Sigmoid colon (tissue), 7 donors: ENCODE measurements around the gene OR2A12. TPM values are rescaled to one million over a fixed set of nuclear protein-coding genes. Genes with fewer than 3 reads are reported as not detected.
"Not testable (repeated sequence)": the region's sequence is repeated elsewhere in the genome, so short reads cannot be mapped to it uniquely, and the experiment has no call there.

Experiments used
- DNase-seq: peaks from one replicate; pipeline ENCODE4 v3.0.0-alpha.2; 2019
- H3K27ac ChIP-seq, 4 donors: fragments of 200-600 bp; sonication (generic); one replicate each; pipeline ENCODE4 v1.5.1; 2016 to 2019; ENCODE audit warnings: mild to moderate bottlenecking in 1 of 4
- H3K27me3 ChIP-seq, 3 donors: fragments of 200-600 bp; sonication (generic); one replicate each; pipeline ENCODE4 v1.5.1; 2019; ENCODE audit warnings: mild to moderate bottlenecking in 1 of 3
- H3K36me3 ChIP-seq, 4 donors: fragments of 200-600 bp; sonication (generic); one replicate each; pipeline ENCODE4 v1.5.1; 2016 to 2019
- H3K4me1 ChIP-seq, 4 donors: fragments of 200-600 bp; sonication (generic); one replicate each; pipeline ENCODE4 v1.5.1; 2017 to 2019
- H3K4me3 ChIP-seq, 4 donors: fragments of 200-600 bp; sonication (generic); one replicate each; pipeline ENCODE4 v1.5.1; 2017 to 2019; ENCODE audit warnings: mild to moderate bottlenecking in 2 of 4, moderate library complexity in 1 of 4
- H3K9me3 ChIP-seq, 4 donors: fragments of 200-600 bp in 3 of 4; sonication (generic) in 3 of 4; one replicate each; pipeline versions ENCODE4 v1.5.1 to v1.6.1; 2013 to 2019
- EP300 ChIP-seq, 4 donors: sonication (generic); formaldehyde crosslinking; IDR thresholded peaks; one replicate each; pipeline ENCODE4 v1.6.1; 2017; ENCODE audit warnings: antibody characterized with exemption in 4 of 4
- POLR2A ChIP-seq, 2 donors: fragments of 450-650 bp; IDR thresholded peaks; one replicate each; pipeline ENCODE4 v1.6.1; 2016; ENCODE audit warnings: antibody characterized with exemption in 2 of 2, mild to moderate bottlenecking in 2 of 2, moderate library complexity in 2 of 2
- POLR2AphosphoS5 ChIP-seq, 4 donors: sonication (generic); formaldehyde crosslinking; IDR thresholded peaks; one replicate each; pipeline ENCODE4 v1.6.1; 2017; ENCODE audit warnings: antibody characterized with exemption in 4 of 4
- WGBS, 2 donors: extraction: QIAGEN DNeasy Blood & Tissue Kit; methylation state at CpG; one replicate each; pipeline ENCODE4 v1.1.7; 2013; 5-methylcytosine and 5-hydroxymethylcytosine counted together
- intact Hi-C: fragments of 100-400 bp; cut with DNase I; formaldehyde crosslinking; loops from one replicate; pipeline ENCODE4 v1.15.1; 2023
- polyA plus RNA-seq, 3 donors: library from polyadenylated mRNA; stranded (reverse); fragments of 200-250 nt; gene quantifications; one replicate each; pipeline ENCODE4 v1.2.3, GENCODE V29; 2013
- total RNA-seq, 4 donors: library from RNA; depleted of rRNA; stranded (reverse); fragments of >200 nt; gene quantifications; one replicate each; pipeline ENCODE4 v1.1.0, GENCODE V29; 2016
- TF ChIP-seq, protein P1 (sequence below), 4 experiments: fragments of 450-650 bp in 3 of 4; fragments of 200-600 bp in 1 of 4; IDR thresholded peaks; one replicate each; pipeline ENCODE4 v1.5.1; 2016 to 2019; ENCODE audit warnings: antibody characterized with exemption in 4 of 4, mild to moderate bottlenecking in 3 of 4, moderate library complexity in 2 of 4
- donor health status: healthy with polysubstance abuse.
- donor health status: Bipolar disorder and iron deficiency.
- donor health status: healthy.

Gene OR2A12
- total and polyA plus RNA-seq, 7 donors, result not detected

DNA sequence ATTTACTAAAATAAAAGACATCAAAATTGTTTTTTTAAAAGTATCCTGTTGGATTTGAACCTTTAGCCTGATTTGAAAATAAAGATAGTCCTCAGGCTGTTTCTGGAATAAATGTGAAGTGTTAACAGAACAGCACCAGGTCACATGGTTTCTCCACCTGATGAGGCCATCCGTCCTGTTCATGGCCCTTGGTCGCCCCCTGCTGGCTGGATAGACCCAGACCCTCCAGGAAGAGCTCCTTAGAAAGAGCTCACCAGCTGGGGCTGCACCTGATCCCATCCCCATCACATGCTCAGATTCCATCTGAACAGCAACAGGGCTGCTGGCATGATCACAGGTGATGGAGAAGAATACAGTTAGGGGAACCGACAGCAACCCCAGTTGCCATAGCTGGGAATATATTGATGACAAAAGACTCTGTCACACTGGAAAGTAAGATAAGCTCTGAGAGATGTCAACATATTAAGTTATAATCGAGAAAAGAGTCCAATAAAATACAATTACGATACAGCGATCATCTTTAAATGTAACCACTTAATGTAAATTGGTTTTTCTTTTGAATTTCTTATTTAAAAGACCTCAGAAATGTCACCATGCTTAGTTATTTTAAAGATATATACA lies 41.7 kb downstream of the OR2A12 start:
- Histone ChIP-seq H3K27ac (no peak overlapping the region), H3K36me3 (no peaks in the 10 kb centered on the region), H3K4me1 (no peaks in the 10 kb centered on the region), H3K9me3 (no peaks in the 10 kb centered on the region), H3K4me3 (no peak overlapping the region), H3K27me3 (no peaks in the 10 kb centered on the region)
- 26 to 38% methylated on average over 6 of the region's 6 CpGs for WGBS, 2 donors
- intact Hi-C loops, result no loop called here
- no peak for TF ChIP-seq POLR2A (IDR thresholded peaks at IDR 0.05)
- TF ChIP-seq, protein P1, sequence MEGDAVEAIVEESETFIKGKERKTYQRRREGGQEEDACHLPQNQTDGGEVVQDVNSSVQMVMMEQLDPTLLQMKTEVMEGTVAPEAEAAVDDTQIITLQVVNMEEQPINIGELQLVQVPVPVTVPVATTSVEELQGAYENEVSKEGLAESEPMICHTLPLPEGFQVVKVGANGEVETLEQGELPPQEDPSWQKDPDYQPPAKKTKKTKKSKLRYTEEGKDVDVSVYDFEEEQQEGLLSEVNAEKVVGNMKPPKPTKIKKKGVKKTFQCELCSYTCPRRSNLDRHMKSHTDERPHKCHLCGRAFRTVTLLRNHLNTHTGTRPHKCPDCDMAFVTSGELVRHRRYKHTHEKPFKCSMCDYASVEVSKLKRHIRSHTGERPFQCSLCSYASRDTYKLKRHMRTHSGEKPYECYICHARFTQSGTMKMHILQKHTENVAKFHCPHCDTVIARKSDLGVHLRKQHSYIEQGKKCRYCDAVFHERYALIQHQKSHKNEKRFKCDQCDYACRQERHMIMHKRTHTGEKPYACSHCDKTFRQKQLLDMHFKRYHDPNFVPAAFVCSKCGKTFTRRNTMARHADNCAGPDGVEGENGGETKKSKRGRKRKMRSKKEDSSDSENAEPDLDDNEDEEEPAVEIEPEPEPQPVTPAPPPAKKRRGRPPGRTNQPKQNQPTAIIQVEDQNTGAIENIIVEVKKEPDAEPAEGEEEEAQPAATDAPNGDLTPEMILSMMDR (IDR thresholded peaks at IDR 0.05), result peak in 3 of 4 experiments; percentile 50 to 65 (median 51)
- DNase-seq, result peak; percentile 91

DNA sequence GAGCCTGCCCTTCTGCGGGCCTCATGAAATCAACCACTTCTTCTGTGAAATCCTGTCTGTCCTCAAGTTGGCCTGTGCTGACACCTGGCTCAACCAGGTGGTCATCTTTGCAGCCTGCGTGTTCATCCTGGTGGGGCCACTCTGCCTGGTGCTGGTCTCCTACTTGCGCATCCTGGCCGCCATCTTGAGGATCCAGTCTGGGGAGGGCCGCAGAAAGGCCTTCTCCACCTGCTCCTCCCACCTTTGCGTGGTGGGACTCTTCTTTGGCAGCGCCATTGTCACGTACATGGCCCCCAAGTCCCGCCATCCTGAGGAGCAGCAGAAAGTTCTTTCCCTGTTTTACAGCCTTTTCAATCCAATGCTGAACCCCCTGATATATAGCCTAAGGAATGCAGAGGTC lies 43.5 kb downstream of the OR2A12 start:
- 94 to 97% methylated on average over 9 of the region's 9 CpGs for WGBS, 2 donors
- H3K27ac ChIP-seq, H3K9me3 ChIP-seq, H3K36me3 ChIP-seq, DNase-seq, intact Hi-C loops, H3K4me3 ChIP-seq, H3K27me3 ChIP-seq, H3K4me1 ChIP-seq: not testable (repeated sequence)

DNA sequence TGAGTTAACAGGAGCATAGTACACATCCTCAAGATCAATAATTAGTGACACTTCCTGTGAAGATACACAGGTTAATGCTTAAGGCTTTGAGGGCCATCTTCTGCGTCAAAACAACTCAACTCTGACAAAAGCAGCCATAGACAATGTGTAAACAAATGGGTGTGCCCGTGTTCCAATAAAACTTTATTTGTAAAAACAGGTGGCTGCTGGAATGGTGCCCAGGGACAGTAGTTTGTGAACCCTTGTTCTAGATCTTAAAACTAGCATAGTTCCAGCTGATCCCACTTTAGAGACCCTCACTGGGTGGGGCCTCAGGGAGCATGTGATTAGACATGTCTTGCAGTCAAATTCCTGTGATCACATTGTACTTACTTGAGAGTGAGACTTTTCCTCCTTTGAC lies 44.7 kb downstream of the OR2A12 start:
- WGBS, 2 donors, result 18 to 68% methylated on average over 2 of the region's 2 CpGs
- DNase-seq, result no peak
- no peaks in the 10 kb centered on the region for H3K27me3 ChIP-seq
- no peaks in the 10 kb centered on the region for H3K9me3 ChIP-seq
- H3K36me3 ChIP-seq, result no peaks in the 10 kb centered on the region
- TF ChIP-seq POLR2A (IDR thresholded peaks at IDR 0.05), result no peak
- no peak for TF ChIP-seq POLR2AphosphoS5 (IDR thresholded peaks at IDR 0.05)
- no peak for TF ChIP-seq EP300 (IDR thresholded peaks at IDR 0.05)
- TF ChIP-seq, protein P1 (IDR thresholded peaks at IDR 0.05), result no peak
- no peak overlapping the region for H3K4me3 ChIP-seq
- H3K4me1 ChIP-seq, result no peaks in the 10 kb centered on the region
- no peak overlapping the region for H3K27ac ChIP-seq
- intact Hi-C loops, result no loop called here

DNA sequence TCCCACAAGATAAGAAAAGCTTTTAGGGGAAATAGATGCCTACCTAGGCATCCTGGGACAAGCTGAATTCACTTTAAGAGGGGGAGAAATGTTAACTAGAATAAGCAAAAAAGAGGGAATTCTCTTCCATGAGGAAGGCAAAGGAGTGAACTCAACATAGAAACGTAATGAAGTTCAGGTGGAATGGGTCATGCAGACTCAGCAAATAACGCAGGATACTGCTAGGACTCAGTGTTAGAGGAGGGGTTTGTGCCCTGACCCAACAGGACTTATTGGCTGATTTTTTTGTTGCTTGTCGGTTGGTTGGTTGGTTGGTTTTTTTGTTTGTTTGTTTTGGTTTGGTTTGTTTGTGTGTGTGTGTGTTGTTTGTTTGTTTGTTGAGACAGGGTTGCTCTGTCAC lies 46.2 kb downstream of the OR2A12 start:
- H3K36me3 ChIP-seq, result no peaks in the 10 kb centered on the region
- H3K4me3 ChIP-seq, result no peak overlapping the region
- no peak for DNase-seq
- TF ChIP-seq EP300 (IDR thresholded peaks at IDR 0.05) (no peak), POLR2A (IDR thresholded peaks at IDR 0.05) (no peak), POLR2AphosphoS5 (IDR thresholded peaks at IDR 0.05) (no peak)
- TF ChIP-seq, protein P1 (IDR thresholded peaks at IDR 0.05), result no peak
- no peaks in the 10 kb centered on the region for H3K4me1 ChIP-seq
- H3K9me3 ChIP-seq, result no peaks in the 10 kb centered on the region
- intact Hi-C loops, result no loop called here
- 85 to 88% methylated on average over 3 of the region's 3 CpGs for WGBS, 2 donors
- no peak overlapping the region for H3K27ac ChIP-seq
- no peaks in the 10 kb centered on the region for H3K27me3 ChIP-seq

DNA sequence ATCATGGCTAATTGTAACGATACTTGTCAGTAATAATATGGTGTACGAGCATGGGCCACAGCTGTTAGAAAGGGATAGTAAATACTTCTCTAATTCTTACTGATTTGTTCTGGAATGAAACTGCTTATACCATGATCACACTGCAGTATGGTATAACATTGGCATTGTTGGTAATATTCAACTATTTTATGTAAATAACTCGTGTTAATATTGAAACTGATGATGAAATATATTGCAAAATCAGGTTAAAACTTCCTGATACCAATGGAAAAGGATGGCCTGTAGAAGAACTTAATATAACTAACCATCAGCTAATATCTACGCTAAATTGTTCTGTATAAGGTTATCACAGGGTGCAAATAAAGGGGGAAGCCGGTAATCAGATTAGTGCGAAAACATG lies 47.2 kb downstream of the OR2A12 start:
- no peaks in the 10 kb centered on the region for H3K4me1 ChIP-seq
- H3K36me3 ChIP-seq, result no peaks in the 10 kb centered on the region
- no peaks in the 10 kb centered on the region for H3K9me3 ChIP-seq
- intact Hi-C loops, result no loop called here
- no peak overlapping the region for H3K27ac ChIP-seq
- H3K4me3 ChIP-seq, result no peak overlapping the region
- TF ChIP-seq POLR2A (IDR thresholded peaks at IDR 0.05), result no peak
- no peaks in the 10 kb centered on the region for H3K27me3 ChIP-seq
- WGBS, 2 donors, result 82 to 92% methylated on average over 6 of the region's 6 CpGs
- DNase-seq, result no peak

DNA sequence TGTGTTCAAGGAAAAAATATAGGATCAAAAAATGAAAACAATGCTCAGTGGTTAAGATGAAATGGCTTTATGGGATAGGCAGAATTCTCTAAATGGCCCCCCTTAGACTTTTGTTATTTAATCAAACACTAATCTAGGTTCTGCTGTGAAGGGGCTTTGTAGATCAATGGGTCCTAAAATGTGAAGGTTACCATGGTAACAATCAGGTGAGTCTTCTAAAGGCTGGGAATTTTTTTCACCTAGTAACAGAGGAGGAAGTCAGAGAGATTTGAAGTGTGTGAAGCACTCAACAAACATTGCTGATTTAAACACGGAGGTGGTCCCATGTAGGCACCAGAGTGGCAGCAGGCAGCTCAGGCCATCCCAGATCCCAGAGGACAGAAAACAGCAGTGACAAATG lies 48.0 kb downstream of the OR2A12 start:
- no peaks in the 10 kb centered on the region for H3K4me1 ChIP-seq
- intact Hi-C loops, result no loop called here
- H3K27me3 ChIP-seq, result no peaks in the 10 kb centered on the region
- no peaks in the 10 kb centered on the region for H3K9me3 ChIP-seq
- WGBS, 2 donors, result 85% methylated on average over 1 of the region's 1 CpG
- H3K27ac ChIP-seq, result no peak overlapping the region
- H3K36me3 ChIP-seq, result no peaks in the 10 kb centered on the region
- no peak for TF ChIP-seq POLR2AphosphoS5 (IDR thresholded peaks at IDR 0.05)
- TF ChIP-seq EP300 (IDR thresholded peaks at IDR 0.05), result no peak
- TF ChIP-seq, protein P1 (IDR thresholded peaks at IDR 0.05), result no peak
- no peak for TF ChIP-seq POLR2A (IDR thresholded peaks at IDR 0.05)
- no peak overlapping the region for H3K4me3 ChIP-seq
- DNase-seq, result no peak
